HG02973 (cell line): Measurements from ENCODE around the gene SCYL1.
A peak's percentile ranks its signal among the peaks of the same experiment; 100 is the strongest.
"Not testable (repeated sequence)": the region's sequence is repeated elsewhere in the genome, so short reads cannot be mapped to it uniquely, and the experiment has no call there.

ENCODE experiments used
- ATAC-seq: cut with Tn5 transposase; IDR thresholded peaks from one replicate; pipeline ENCODE4 v1.9.1; 2021; ENCODE audit warnings: moderate library complexity; ENCODE audit not compliant: unreplicated experiment

The SCYL1 gene

DNA sequence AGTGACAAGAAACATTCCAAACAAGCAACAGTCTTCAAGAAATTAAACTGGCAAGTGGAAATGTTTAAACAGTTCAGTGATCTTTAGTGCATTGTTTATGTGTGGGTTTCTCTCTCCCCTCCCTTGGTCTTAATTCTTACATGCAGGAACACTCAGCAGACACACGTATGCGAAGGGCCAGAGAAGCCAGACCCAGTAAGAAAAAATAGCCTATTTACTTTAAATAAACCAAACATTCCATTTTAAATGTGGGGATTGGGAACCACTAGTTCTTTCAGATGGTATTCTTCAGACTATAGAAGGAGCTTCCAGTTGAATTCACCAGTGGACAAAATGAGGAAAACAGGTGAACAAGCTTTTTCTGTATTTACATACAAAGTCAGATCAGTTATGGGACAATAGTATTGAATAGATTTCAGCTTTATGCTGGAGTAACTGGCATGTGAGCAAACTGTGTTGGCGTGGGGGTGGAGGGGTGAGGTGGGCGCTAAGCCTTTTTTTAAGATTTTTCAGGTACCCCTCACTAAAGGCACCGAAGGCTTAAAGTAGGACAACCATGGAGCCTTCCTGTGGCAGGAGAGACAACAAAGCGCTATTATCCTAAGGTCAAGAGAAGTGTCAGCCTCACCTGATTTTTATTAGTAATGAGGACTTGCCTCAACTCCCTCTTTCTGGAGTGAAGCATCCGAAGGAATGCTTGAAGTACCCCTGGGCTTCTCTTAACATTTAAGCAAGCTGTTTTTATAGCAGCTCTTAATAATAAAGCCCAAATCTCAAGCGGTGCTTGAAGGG is 20.0 kb upstream of the SCYL1 start:
- ATAC-seq = no peak

DNA sequence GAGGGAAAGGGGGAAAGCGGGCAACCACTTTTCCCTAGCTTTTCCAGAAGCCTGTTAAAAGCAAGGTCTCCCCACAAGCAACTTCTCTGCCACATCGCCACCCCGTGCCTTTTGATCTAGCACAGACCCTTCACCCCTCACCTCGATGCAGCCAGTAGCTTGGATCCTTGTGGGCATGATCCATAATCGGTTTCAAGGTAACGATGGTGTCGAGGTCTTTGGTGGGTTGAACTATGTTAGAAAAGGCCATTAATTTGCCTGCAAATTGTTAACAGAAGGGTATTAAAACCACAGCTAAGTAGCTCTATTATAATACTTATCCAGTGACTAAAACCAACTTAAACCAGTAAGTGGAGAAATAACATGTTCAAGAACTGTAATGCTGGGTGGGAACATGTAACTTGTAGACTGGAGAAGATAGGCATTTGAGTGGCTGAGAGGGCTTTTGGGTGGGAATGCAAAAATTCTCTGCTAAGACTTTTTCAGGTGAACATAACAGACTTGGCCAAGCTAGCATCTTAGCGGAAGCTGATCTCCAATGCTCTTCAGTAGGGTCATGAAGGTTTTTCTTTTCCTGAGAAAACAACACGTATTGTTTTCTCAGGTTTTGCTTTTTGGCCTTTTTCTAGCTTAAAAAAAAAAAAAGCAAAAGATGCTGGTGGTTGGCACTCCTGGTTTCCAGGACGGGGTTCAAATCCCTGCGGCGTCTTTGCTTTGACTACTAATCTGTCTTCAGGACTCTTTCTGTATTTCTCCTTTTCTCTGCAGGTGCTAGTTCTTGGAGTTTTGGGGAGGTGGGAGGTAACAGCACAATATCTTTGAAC is 19.2 kb upstream of the SCYL1 start:
- ATAC-seq = no peak

DNA sequence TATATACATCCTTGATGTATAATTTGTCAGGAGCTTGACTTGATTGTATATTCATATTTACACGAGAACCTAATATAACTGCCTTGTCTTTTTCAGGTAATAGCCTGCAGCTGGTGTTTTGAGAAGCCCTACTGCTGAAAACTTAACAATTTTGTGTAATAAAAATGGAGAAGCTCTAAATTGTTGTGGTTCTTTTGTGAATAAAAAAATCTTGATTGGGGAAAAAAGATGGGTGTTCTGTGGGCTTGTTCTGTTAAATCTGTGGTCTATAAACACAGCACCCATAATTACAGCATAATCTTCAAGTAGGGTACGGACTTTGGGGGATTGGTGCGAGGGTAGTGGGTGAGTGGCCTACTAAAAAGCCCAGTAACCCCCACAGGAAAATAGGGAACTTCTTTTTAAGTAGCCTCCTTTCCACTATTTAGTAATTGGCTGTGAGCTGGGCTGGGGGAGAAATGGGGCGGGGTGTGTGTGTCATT is 18.6 kb upstream of the SCYL1 start:
- peak; percentile 1 for ATAC-seq

DNA sequence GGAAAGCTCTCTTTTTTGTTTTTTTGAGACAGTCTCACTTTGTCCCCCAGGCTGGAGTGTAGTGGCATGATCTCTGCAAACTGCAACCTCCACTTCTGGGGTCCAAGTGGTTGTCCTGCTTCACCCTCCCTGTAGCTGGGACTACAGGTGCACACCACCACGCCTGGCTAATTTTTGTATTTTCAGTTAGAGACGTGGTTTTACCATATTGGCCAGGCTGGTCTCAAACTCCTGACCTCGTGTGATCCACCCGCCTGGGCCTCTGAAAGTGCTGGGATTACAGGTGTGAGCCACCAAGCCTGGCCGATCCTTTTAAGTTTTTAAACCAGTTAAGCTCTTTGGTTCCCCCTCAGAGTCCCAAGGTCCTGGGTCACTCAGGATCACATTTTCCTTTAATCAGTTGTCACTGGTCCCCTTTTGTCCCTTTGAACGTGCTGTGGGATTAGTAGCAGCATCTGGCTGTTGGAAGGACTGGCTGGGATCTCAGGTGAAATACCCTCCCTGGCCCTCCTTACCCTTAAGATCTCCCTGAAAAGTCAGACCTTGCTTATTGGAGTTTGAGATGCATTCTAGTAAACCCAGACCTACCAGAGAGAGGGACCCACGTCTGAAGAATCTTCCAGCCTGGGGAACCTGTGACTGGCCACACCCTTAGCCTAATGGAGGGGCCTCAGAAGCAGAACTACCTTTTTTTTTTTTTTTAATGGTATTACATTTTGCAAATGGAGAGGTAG is 17.9 kb upstream of the SCYL1 start:
- ATAC-seq = peak; percentile 26

DNA sequence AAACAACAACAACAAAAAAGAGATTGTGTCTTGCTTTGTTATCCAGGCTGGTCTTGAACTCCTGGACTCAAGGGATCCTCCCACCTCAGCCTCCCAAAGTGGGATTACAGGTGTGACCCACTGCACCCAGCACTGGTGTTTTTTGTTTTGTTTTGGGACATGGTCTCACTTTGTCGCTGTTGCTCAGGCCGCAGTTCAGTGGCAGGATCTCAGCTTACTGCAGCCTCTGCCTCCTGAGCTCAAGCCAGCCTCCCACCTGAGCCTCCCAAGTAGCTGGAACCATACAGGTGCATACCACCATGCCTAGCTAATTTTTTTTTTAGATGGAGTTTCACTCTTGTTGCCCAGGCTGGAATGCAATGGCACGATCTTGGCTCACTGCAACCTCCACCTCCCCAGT is 12.6 kb upstream of the SCYL1 start:
- not testable (repeated sequence) for ATAC-seq

DNA sequence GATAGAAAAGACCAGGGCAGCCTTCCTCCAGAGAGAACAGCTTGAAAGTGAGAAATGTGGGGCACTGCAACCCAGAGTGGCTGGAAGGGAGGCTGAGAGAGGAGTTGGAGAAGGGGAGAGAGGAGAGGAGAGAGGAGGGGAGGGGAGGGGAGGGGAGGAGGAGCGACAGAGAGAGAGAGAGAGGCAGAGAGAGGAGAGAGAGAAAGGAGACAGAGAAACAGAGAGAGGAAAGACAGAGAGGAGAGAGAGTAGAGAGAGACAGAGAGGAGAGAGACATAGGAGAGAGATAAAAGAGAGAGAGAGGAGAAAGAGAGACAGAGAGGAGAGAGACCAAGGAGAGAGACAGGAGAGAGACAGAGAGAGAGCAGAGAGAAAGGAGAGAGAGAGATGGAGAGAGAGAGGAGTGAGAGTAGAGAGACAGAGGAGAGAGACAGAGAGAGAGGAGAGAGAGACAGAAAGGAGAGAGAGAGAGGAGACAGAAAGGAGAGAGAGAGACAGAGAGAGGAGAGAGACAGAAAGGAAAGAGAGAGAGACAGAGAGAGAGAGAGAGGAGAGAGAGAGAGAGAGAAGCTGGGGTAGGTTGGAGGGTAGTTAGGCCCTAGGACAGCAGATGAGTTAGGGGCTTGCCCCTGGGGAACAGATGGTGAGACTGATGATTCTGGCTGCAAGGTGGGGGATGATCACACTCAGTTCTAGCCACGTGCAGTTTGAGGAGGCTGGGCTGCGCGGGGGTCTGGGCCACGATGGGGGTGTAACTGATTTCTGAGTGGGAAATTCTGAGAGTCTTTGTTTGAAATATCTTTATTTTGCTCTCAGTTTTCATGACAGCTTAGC is 8.5 kb upstream of the SCYL1 start:
- ATAC-seq = no peak

DNA sequence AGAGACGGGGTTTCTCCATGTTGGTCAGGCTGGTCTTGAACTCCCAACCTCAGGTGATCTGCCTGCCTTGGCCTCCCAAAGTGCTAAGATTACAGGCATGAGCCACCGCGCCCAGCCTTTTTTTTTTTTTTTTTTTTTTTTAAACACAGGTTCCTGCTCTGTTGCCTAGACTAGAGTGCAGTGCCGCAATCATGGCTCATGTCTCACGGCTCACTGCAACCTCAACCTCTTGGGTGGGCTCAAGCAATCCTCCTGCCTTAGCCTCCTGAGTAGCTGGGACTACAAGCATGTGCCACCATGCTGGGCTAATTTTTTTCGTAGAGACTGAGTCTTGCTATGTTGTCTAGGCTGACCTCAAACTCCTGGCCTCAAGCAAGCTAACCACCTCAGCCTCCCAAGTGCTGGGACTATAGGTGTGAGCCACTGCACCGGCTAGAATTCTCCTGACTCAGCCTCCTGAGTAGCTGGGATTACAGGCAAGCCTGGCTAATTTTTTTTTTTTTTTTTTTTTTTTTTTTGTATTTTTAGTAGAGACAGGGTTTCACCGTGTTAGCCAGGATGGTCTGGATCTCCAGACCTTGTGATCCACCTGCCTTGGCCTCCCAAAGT is 5.8 kb upstream of the SCYL1 start:
- not testable (repeated sequence) for ATAC-seq

DNA sequence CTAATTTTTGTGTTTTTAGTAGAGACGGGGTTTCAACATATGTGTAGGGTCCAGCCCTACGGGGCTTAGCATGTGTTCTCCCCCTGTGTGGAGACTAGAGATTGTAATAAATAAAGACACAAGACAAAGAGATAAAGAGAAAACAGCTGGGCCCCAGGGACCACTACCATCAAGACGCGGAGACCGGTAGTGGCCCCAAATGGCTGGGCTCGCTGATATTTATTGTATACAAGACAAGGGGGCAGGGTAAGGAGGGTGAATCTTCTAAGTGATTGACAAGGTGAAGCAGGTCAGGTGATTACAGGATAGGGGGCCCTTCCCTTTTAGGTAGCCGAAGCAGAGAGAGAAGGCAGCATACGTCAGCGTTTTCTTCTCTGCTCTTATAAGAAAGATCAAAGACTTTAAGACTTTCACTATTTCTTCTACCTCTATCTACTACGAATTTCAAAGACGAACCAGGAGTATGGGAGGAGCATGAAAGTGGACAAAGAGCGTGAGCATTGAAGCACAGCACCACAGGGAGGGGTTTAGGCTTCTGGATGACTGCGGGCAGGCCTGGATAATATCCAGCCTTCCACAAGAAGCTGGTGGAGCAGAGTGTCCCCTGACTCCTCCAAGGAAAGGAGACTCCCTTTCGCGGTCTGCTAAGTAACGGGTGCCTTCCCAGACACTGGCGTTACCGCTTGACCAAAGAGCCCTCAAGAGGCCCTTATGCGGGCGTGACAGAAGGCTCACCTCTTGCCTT is 2.9 kb upstream of the SCYL1 start:
- not testable (repeated sequence) for ATAC-seq

DNA sequence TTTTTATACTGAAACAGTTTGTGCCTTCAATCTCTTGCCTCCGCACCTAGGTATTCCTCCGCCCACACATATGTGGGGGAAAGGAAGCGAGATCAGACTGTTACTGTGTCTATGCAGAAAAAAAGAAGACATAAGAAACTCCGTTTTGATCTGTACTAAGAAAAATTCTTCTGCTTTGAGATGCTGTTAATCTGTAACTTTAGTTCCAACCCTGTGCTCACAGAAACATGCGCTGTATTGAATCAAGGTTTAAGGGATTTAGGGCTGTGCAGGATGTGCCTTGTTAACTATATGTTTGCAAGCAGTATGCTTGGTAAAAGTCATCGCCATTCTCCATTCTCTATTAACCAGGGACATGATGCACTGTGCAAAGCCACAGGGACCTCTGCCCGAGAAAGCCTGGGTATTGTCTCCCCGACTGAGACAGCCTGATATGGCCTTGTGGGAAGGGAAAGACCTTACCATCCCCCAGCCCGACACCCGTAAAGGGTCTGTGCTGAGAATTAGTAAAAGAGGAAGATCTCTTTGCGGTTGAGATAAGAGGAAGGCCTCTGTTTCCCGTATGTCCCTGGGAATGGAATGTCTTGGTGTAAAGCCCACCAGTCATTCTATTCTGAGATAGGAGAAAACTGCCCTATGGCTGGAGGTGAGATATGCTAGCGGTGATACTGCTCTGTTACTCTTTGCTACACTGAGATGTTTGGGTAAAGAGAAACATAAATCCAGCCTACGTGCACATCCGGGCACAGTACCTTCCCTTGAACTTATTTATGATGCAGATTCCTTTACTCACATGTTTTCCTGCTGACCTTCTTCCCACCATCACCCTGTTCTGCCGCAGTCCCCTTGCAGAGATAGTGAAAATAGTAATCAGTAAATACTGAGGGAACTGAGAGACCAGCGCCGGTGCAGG is 1.9 kb upstream of the SCYL1 start:
- ATAC-seq = not testable (repeated sequence)

DNA sequence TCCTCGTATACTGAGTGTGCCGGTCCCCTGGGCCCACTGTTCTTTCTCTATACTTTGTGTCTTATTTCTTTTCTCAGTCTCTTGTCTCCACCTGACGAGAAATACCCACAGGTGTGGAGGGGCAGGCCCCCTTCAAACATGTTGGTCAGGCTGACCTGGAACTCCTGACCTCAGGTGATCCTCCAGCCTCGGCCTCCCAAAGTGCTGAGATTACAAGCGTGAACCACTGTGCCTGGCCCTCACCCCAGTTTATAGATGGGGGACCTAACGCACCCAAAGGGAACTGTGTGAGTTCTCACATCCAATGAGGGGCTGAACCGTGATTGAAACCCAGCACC is 1.3 kb upstream of the SCYL1 start:
- ATAC-seq = not testable (repeated sequence)

DNA sequence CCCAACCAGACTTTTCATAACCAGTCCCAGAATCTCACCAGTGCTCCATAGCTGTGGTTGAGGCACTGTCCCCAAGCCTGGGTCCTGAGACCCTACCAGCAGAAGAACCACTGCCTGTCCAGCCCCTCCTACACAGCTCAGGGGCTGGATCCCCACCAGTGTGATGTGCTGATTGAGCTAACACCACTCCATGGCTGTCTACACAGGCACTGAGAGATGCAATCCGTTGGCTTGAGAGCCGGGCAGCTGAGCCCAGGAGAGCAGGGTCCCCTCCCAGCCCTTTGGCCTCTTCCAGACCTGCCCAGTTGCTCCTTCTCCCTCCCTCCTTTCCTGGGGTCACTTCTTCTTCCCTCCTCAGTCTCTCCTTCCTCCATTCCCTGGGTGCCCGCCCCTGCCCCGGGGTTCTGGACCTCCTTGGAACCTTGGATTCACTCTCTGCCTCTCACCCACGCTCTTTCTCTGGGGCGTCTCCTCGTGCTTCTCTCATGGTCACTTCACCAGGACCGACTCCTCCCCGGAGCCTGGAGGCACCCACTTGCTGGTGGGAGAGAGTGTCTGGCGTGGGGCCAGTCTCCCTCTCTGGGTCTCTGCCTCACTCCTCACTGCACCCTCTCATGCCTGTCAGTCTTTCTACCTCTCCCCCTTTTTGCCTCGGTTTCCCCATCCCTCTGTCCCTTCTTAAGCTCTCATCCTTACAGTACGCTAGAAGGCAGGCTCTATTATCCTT is 706 bp upstream of the SCYL1 start:
- ATAC-seq = no peak

DNA sequence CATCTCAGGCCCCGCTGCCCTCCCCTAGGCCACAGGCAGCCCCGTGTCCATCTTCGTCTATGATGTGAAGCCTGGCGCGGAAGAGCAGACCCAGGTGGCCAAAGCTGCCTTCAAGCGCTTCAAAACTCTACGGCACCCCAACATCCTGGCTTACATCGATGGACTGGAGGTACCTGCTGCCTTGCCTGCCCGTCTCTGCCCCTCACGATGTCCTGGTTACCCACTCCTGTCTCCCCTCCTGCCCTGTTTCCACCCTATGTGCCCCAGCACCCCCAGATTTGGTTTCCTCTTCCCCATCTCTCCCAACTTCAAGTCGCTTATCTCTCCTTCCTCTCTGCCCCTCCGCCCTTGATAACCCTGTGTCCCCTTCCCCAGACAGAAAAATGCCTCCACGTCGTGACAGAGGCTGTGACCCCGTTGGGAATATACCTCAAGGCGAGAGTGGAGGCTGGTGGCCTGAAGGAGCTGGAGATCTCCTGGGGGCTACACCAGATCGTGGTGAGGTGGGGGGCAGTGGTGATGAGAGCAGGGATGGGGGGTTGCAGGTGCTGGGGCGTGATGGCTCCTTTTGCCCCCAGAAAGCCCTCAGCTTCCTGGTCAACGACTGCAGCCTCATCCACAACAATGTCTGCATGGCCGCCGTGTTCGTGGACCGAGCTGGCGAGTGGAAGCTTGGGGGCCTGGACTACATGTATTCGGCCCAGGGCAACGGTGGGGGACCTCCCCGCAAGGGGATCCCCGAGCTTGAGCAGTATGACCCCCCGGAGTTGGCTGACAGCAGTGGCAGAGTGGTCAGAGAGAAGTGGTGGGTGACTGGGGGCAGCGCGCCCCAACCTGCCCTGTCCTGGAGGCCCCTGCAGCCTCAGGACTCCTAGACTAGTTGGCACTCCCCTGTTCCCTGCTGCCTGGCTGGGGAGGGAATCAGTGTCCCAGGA is 930 bp downstream of the SCYL1 start:
- ATAC-seq = peak; percentile 20

DNA sequence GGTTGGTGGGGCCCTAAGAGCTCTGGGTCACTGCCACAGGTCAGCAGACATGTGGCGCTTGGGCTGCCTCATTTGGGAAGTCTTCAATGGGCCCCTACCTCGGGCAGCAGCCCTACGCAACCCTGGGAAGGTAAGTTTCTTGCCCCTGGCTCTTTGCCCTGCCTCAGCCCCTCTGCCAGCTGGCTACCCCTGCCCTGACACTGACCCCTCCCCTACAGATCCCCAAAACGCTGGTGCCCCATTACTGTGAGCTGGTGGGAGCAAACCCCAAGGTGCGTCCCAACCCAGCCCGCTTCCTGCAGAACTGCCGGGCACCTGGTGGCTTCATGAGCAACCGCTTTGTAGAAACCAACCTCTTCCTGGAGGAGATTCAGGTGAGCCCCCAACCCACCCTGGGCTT is 1.9 kb downstream of the SCYL1 start:
- no peak for ATAC-seq

DNA sequence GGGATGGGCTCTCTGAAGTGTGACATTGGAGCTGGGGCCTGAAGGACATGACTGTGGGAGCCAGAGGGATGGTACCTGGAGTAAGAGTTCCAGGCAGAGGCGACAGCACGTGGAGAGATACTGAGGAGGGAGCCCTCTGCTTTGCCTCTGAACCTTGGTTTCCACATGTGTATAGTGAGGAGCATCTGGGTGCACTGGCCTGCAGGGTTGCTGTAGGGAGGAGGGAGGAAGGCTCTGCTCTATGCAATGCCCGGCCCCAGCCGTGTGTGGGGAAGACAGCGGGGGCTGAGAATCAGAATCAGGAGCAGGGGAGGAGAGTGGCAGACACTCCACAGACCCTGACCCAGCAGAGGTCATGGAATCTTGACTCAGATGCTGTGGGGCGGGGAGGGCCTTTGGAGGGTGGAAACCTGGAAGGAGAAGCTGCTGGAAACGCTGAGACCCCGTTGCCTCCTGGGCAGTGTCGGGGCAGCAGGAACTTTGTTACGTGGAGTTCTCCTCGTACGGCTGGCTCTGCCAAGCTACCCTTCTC is 4.0 kb downstream of the SCYL1 start:
- ATAC-seq = no peak

DNA sequence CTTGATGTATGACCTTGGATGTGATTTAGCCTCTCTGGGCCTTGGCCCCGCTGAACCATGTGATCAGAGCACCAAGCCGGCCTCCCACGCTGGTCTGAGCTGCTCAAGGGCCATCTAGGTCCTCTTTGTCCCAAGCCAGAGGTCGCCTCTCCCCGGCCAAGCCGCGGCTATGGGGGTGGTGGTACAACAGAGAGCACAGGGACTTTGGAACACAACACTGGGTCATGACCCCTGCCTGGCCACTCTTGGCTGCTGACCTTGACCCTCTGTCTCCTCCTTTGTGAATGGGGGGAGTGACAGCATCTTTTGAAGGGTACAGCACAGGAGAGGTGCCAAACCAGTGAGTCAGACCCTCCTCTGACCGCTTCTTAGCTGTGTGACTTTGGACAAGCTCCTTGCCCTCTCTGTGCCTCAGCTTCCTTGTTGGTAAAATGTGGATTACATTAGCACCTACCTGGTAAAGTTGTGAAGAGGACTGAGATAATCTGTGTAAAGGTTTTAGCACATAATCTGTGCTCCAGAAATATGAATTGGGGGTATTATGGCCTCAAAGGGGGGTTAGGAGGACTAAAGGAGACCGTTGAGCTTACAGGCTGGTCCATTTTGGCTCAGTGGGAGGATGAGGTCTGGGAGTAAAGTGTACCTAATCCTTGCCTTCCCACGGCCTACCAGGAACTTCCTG is 4.7 kb downstream of the SCYL1 start:
- ATAC-seq = no peak

DNA sequence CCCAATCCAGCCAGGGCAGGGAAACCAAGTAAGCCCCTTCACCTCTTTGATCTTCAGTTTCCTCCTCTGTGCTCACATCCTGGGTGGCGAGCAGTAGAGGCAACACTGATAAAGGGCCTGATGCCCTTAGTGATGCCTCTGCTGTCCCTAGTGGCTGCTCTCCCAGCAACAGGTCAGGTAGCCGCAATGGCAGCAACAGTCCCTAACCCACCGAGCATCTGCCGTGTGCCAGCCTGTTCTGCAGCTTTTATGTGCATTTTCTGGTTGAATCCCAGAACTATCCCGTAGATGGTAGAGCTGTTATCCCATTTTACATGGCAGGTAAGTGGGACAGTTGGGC is 5.2 kb downstream of the SCYL1 start:
- no peak for ATAC-seq
